GM19043 (cell line): ENCODE data around the gene AGAP5.
"Not testable (repeated sequence)": the region's sequence is repeated elsewhere in the genome, so short reads cannot be mapped to it uniquely, and the experiment has no call there.

ENCODE experiments used
- ATAC-seq: cut with Tn5 transposase; IDR thresholded peaks from one replicate; pipeline ENCODE4 v1.9.1; 2021; ENCODE audit warnings: low read depth; ENCODE audit not compliant: unreplicated experiment

Gene AGAP5

DNA sequence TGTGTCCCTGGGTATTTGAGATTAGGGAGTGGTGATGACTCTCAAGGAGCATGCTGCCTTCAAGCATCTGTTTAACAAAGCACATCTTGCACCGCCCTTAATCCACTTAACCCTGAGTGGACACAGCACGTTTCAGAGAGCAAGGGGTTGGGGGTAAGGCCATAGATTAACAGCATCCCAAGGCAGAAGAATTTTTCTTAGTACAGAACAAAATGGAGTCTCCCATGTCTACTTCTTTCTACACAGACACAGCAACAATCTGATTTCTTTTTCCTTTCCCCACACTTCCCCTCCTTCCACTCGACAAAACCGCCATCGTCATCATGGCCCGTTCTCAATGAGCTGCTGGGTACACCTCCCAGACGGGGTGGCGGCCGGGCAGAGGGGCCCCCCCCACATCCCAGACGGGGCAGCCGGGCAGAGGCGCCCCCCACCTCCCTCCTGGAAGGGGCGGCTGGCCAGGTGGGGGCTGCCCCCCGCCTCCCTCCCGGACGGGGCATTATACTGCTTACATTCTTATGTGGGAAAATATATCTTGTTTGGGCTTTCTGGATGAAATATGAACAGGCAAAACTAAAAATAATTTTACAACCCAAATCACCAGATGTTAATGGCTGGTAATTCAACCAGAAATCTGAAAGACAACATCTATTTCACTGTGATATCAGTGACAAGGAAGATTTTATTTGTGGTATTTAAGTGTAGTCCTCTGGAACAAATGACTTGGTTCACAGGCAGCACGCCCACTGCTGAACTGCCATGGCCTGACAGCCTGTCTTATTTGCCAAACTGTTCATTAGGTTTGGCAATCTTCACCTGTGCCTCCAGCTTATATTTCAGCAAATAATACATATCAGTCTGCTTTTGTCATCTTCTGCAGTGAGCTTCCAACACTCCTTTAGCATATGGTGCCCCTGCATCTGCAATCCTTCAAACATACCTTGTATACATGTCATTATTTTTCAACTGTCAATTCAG is 17.6 kb upstream of the AGAP5 start:
- not testable (repeated sequence) for ATAC-seq

DNA sequence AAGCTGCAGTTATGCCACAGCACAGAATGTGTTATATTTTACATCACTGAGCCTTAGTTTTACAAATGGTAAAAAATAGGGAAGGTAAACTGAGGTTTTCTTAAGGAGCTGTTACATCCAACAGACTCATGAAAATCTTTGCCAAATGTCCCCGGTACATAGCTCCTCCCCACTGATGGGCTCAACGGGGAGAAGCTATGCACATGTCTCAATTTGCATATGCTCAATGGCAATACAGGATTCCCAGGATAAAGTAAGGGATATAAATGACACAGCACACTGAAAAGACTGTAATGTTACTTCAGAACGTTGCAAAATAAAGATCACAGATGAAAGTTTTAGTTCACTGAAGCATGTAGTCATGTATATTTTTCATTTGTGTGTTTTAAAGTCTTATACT is 16.6 kb upstream of the AGAP5 start:
- ATAC-seq, result not testable (repeated sequence)

DNA sequence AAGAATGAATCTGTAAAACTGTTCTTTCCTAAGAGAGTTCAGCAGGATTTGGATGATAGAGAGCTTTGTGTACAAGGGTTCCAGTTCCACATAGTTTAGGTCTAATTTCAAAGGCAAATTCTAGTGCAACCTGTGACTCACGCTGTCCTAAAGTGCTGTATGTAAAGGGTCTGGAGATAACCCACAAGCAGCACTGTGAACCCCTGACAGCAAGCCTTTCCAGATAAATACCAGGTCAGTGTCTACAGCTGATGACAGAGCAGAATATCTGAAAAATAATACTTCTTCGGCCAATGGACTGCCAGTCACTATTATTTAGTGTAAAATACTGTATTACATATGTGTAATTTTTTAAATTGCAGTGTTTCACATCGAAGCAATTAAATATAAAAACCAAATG is 16.0 kb upstream of the AGAP5 start:
- not testable (repeated sequence) for ATAC-seq

DNA sequence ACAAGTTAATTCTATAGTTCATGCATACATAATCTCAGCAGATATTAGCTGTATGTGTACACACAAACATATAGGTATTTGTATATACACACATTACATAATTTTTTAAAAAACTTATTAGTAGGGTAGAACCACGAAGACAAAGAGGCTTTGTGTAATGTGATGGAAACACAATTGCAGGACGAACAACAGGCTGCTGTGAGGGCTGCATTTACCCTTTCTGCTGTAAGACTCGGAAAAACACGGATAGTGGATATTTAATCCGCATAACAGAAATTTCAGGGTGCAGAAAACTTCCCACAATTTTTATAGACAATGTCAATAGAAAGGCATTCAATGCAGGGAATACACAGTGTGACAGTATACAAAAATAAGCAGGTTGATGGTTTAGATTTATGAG is 13.8 kb upstream of the AGAP5 start:
- not testable (repeated sequence) for ATAC-seq

DNA sequence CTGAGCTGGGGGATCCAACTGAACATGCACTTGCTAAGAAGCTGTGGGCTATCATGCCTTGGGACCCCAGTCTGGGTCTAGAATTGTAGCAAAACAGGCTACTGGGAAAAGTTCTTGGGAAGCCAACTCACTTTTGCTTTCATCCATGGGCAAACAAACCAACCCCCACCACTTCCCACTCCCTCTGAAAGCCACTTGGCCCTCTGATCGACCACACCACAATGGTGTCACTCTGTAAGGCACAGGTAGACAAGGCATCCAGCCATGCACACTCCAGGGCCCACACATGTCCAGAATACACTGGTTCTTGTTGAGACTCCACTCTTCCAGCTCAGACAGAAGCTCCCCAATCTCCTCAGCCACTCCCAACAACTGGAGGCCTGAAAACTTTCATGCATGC is 10.2 kb upstream of the AGAP5 start:
- ATAC-seq, result not testable (repeated sequence)

DNA sequence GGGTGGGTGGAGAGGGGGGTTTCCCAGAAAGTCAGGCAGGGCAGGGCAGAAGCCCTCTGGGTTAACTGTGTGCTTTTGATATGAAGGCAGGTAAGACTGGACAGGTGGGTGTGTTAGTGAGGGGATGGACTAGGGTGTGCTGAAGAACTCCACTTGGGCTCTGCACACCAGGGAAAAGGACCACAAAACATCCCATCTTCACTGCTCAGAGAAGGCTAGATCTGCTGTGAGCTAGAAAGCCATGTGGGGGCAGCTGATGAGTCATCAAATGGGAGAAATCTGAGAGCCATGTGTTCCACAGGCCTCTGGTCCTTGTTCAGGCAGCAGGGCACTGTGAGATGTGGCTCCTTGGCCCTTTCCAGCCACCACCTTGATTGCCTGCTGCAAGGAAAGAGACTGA is 9.7 kb upstream of the AGAP5 start:
- ATAC-seq, result not testable (repeated sequence)

DNA sequence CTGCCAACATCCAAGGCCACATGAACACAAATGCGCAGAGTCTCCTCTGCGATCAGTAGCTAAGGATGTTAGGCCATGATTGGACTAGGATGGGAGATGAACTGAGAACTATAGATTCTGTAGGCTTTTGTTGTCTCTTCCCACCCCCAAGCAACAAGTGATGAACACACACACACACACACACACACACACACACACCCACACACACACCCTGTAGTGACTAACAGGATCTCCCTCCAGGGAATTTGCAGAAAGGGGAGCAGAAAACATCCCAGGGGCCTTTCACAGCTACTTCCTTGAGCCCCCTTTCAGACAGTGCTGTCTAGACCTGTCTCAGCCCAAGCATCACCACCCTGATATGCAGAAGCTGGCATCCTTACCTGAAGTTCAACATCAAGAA is 8.6 kb upstream of the AGAP5 start:
- not testable (repeated sequence) for ATAC-seq

DNA sequence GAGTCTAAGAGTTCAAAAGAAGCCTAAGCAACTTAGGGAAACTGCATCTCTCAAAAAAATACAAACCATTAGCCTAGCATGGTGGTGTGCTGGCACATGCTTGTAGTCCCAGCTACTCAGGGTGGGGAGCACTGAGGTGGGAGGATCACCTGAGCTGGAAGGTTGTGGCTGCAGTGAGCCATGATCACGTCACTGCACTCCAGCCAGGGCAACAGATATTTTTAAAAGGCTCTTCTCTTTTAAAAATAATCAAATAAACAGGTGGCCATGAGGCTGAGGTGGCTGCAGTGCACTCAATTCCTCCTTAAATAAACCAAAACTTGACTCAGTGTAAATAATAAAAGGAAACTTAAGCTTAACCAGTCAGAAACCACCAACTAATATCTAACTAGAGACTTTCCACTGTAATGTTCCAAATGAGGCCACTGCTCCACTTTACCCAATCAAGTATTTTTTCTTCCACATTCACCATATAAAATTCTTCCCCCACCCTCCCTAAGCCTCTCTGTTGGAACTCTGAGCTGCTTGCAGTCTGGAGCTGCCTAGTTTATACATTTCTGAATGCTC is 7.7 kb upstream of the AGAP5 start:
- ATAC-seq, result not testable (repeated sequence)

DNA sequence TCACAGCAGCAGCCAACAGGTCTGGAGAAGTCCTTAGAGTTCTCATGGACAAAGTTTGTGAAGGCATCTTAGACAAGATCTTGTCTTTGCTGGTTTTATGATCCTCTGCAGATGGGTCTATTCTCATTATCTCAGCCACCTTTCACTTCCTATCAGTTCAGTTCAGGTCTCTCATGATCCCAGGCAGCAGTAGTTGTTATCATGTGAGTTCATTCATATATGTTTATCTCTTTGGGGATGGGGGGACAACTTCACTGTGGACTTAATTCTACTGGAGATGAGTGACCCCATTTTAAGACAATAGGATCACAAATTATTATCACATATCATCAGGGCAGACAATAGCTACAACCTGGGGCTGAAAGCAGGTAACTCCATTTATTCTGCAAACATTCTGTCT is 6.0 kb upstream of the AGAP5 start:
- ATAC-seq, result not testable (repeated sequence)

DNA sequence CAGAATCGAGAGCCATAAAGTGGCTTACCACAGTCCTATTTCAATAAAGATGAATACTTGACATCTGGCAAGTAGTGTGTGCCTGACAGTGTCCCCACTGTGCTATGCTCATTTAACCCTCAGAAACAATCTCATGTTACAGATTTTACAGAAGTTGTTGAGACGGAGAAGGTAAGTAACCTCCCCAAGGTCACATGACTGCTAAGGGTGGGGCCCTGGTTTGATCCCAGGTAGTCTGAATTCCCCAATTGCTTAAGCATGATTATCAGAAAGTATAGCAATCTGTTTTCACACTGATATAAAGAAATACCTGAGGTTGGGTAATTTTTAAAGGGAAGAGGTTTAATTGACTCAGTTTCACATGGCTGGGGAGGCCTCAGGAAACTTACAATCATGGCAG is 910 bp upstream of the AGAP5 start:
- ATAC-seq, result not testable (repeated sequence)

DNA sequence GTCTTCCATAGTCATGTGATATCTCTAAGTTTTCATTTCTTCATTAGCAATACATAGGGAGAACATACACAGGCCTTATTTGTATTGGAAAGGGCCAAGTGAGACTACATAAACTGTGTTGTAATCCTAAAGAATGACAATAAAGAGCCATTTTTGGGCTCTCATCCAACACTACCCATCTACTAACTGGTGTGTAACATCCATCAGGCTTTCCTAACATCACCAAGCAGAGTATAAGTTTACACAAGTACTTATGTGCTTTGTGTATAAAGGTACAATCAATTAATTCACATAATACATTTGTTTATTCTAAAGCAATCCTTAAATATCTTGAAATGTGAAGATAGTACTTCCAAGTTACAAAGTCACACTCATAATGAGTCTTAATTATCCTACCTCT is 2.6 kb downstream of the AGAP5 start:
- not testable (repeated sequence) for ATAC-seq

DNA sequence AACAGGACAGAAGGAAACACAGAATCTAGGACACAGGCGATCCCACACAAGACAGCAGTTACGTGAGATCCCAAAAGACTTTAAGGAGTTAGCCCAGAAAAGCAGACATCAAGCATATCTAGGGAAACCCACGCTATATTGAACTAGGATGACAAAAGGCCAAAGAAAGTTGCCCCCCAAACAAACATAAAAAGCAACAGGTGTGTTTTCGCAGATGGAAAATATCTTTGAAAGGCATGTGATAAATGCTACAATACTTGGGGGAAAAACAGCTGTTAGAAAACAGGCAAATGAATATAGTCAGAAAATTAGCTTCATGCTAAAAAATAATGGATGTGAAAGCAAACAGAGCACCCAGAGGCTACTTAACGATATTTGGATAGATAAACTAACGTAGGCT is 7.2 kb downstream of the AGAP5 start:
- not testable (repeated sequence) for ATAC-seq

DNA sequence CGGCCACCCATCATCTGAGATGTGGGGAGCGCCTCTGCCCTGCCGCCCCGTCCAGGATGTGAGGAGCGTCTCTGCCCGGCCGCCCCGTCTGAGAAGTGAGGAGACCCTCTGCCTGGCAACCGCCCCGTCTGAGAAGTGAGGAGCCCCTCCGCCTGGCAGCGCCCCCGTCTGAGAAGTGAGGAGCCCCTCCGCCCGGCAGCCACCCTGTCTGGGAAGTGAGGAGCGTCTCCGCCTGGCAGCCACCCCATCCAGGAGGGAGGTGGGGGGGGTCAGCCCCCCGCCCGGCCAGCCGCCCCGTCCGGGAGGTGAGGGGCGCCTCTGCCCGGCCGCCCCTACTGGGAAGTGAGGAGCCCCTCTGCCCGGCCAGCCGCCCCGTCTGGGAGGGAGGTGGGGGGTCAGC is 8.3 kb downstream of the AGAP5 start:
- not testable (repeated sequence) for ATAC-seq

DNA sequence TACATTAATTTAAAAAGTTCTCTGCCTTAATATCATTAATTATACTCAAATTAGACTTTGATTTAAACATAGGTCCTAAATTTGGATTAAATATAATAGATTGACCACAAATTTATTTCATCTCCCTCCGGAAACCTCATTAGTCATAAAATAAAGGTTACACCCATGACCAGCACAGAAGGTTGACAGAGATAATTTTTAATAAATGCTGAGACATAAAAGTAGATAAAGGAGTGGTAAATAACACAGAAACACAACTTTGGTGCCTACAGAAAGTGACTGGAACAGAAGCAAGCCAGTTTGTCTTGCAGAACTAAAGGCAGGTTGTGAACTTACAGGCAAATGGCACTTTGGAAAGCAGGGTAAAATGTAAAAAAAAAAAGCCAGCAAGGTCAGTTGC is 10.3 kb downstream of the AGAP5 start:
- ATAC-seq, result not testable (repeated sequence)

DNA sequence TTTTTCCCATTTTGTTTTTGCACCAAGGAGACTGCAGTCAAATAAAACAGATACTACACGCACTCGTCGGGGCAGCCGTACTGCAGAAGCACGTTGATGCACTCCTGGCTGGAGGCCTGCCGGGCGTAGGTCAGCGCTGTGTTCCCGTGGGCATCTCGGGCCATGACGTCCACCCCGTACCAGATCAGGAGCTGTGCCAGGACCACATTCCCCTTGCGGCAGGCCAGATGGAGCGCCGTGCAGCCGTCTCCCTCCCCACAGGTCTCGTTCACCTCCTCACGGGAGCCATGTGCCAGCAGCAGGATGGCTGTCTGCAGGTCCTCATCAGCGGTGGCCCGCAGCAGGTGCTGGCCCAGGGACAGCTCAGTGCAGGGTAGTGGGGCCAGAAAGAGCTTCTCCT is 23.4 kb downstream of the AGAP5 start:
- ATAC-seq, result not testable (repeated sequence)

DNA sequence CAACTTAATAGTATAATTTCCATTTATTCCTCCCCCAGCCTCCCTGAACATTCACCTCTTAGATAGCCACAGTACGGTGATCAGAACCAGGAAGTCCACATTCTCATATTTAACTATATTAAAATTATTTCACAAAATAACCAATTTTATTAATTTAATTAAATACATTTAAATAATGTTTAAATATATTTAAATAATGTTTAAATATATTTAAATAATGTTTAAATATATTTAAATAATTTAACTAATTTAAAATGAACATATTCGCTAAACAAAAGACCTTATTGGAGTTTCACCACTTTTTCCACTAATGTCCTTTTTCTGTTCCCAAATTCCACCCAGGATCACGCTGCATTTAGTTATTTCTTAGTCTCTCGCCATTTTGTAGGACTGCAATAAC is 29.5 kb downstream of the AGAP5 start:
- ATAC-seq, result not testable (repeated sequence)

DNA sequence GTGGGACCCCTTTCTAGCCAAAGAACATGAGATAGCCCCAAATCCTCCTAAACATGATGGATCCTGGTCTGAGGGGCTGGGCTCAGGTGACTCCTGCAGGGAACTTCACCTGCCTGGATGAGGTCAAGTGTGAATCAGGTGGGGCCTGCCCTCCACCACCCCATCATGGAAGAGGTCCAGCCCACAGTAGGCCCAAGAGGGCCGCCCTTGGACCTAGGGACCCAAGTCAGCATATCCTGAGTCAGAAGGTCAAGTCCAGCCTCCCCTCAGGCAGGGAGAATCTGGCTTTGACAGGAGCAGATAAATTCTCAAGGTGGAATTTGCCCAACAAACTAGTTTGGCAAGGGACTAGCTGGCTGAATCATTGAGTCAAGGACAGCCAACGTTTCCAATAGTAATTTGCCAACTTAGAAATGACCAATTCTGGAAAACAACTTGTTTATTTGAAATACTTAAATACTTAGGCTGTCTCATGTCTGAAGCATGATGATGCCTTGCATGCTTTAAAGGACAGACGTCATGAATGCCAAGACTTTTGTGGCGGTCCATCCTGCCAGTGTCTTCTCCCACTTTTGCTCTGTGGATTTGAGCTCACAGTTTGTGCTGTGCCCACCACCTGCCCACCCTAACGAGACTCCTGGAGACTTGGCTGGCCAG is 31.6 kb downstream of the AGAP5 start:
- not testable (repeated sequence) for ATAC-seq

DNA sequence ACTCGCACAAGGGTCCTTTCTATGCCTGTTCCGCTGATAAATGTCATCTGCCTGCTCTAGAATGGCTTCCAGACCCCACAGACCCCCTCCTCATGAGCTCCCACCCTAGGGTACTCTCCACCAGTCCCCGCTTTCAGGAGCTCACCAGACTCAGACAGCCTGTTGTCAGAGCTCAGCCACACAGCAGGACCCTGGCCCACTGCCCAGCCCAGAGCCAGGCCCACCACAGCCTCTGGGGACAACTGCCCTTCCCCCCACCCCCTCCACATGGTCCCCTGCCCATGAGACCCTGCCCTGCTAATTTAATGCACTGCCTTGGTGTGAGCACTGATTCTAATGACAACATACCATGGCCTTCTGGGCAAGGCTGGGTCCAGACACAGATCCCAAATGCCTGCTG is 32.3 kb downstream of the AGAP5 start:
- not testable (repeated sequence) for ATAC-seq

DNA sequence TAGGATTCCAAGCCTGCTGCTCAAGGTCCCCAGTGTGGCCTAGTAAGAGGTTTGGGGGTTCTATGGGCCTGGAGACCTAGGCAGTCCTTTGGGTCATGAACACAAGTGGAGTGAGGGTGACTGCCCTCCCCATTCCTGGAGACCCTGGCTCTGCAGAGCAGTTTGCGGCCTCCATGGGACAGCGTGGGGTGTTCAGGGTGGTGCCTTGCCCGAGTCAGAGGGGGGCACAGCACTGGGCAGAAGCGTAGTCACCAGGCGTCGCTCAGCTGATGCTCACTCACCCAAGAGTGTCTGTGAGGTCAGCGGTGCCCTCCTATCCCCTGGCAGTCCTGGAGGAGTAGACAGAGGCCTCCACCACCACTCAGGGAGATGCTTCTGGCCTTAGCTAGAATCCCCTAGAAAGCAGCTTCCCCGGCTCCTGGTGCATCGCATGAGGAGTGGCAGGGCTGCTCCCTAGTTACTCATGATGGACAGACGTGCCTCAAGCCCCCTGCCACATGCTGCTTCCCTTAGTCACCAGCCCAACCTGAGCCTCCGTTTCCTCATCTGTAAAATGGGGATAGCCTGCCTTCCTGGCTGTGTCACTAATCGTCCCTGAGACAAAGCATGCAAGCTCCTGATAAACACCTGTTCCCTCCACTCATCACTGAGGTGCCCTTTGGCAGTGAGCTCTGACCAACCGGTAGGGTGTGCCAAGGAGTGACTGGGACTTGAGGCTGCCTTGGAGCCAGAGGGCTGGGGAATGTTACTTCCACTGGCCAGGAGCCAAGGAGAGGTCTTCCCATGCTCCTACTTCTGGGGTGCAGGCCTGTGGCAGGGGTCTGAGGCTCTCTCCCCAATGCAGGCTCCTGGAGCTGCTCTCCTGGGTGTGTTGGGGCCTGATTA is 33.5 kb downstream of the AGAP5 start:
- ATAC-seq, result not testable (repeated sequence)

DNA sequence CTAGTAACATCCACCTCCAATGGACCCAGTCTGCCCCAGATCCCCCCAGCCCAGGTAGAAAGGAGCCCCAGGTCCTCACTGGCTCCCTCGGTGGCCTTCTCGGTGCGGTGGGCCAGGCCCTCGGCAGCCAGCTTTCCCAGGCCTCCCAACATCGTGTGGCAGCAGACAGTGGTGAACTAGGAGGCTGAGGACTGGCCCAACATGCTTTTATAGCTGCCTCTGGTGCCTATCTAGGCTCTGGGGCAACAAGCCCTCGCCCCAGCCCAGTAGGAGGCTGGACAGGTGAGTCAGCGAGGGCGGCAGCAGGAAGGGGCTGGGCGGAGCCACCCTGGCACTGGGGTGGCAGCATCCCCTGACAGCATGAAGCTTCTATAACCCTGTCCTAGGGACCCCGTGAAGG is 34.3 kb downstream of the AGAP5 start:
- ATAC-seq, result not testable (repeated sequence)
